ENCODE measurements around the gene SH3RF3.
A peak's percentile ranks its signal among the peaks of the same experiment; 100 is the strongest.

SH3RF3 gene

DNA sequence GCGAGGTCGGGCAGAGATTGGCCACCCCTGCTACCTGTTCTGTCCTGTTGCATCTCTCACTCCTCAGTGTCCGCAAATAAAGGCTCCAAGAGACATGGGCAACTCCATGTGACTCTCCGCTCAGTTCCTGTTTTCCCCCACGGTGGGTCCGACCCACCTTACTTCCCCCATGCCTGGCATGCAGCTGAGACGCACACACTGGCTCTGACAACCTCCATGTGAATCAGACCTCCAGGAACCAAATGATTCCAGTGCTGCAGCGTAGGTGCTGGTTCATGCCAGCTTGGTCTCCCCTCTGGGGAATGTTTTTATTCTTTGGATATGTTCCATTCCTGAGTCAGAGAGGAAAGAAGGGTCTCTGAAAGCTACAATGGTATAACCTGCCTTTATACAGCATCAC lies 221.5 kb downstream of the SH3RF3 start:
- Histone ChIP-seq H3K27me3 (no peaks in the 10 kb centered on the region), H3K27ac (peak overlapping the region; percentile 95), H3K9me3 (no peaks in the 10 kb centered on the region), H3K9ac (peak overlapping the region; percentile 78), H3K4me3 (0 out of 2 replicates have a peak overlapping the region, but pooled peaks have one; percentile 22), H3K4me1 (peaks cover 80% of the 10 kb centered on the region), H3K4me2 (peak overlapping the region; percentile 97), H4K20me1 (no peaks in the 10 kb centered on the region), H3K36me3 (peaks cover 6% of the 10 kb centered on the region; the same call in 1 of the 2 replicates)
- no peak for TF ChIP-seq Cebpa-rat (IDR thresholded peaks at IDR 0.05)

DNA sequence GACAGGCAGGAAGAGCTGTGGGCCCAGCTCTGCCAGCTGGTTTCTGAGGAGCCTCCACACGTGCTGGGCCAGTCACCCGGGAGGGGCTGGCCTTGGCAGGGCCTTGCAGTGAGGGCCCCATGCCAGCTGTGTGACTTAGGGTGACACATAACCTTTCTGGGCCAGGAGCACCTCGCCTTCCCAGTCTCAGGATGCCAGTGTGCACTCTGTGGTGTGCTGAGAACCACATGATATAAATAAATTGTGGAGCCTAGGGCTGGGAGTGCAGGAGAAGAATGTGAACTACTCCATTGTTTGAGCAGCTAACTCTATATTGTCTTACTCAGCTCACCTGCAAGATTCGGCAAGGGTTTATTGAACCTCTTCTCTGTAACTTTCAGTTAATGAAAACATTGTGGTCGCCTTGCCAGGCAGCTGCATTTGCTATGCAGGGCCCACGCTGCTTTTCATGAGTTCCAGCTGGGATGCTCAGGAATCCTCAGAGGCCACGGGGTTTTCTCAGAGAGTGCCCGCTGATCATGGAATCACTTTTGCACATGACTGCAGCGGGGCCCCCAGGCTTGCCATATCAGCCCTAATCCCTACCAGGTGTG lies 222.3 kb downstream of the SH3RF3 start:
- Histone ChIP-seq H3K9me3 (no peaks in the 10 kb centered on the region), H3K27ac (peak overlapping the region; percentile 95), H3K4me3 (no peak overlapping the region), H3K36me3 (peaks cover 10% of the 10 kb centered on the region; the same call in 1 of the 2 replicates), H3K4me2 (peak overlapping the region; percentile 97), H3K4me1 (peaks cover 73% of the 10 kb centered on the region), H3K9ac (peak overlapping the region; percentile 78; the same call in 1 of the 2 replicates), H3K27me3 (no peaks in the 10 kb centered on the region), H4K20me1 (no peaks in the 10 kb centered on the region)
- no peak for TF ChIP-seq Cebpa-rat (IDR thresholded peaks at IDR 0.05)

DNA sequence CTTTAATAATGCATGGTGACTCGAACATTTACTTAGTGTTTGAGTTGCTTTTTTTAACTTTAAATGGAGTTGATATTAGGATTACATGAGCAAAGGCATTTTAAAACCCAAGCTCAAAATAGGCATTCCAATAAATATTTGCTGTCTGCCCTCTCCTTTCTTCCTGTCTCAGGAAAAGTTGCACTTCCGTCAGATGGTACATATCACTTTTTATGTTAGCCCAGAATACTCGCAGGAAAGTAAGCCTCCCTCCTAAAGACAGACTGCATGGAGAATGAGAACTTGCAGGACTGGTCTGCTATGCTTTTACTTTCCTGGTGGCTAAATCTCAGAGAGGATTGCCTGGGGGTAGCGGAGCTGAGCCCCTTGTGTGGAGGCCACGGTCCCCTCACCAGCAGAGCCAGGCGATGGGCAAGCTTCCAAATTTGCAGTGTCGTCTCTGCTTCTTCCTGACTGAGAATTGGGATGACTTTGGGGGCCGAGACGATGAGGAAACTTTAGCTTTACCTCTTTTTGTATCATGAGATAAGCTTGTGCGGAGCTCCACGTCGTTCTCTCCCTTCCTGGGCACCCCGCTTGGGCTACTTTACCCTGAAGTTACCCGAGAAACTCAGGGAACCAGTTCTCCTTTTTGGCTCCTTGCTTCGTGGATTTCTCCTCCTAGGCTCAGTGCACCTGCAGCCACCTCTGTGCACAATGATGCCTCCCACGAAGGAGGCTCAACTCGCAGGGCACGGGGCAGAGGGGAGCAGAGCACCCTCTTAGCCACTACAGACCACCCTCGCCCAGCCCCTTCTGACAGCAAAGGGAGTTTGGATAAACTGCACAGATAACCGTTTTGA lies 223.3 kb downstream of the SH3RF3 start:
- no peak overlapping the region for H3K4me3 ChIP-seq
- H3K27ac ChIP-seq = peak overlapping the region; percentile 95
- peaks cover 17% of the 10 kb centered on the region for H3K36me3 ChIP-seq
- H3K4me1 ChIP-seq = peaks cover 63% of the 10 kb centered on the region
- H3K4me2 ChIP-seq = peak overlapping the region; percentile 97
- no peaks in the 10 kb centered on the region for H3K27me3 ChIP-seq
- TF ChIP-seq Cebpa-rat (IDR thresholded peaks at IDR 0.05) = no peak
- H3K9me3 ChIP-seq = peaks cover 1% of the 10 kb centered on the region
- H3K9ac ChIP-seq = peak overlapping the region; percentile 0; the same call in 1 of the 2 replicates
- H4K20me1 ChIP-seq = no peaks in the 10 kb centered on the region

DNA sequence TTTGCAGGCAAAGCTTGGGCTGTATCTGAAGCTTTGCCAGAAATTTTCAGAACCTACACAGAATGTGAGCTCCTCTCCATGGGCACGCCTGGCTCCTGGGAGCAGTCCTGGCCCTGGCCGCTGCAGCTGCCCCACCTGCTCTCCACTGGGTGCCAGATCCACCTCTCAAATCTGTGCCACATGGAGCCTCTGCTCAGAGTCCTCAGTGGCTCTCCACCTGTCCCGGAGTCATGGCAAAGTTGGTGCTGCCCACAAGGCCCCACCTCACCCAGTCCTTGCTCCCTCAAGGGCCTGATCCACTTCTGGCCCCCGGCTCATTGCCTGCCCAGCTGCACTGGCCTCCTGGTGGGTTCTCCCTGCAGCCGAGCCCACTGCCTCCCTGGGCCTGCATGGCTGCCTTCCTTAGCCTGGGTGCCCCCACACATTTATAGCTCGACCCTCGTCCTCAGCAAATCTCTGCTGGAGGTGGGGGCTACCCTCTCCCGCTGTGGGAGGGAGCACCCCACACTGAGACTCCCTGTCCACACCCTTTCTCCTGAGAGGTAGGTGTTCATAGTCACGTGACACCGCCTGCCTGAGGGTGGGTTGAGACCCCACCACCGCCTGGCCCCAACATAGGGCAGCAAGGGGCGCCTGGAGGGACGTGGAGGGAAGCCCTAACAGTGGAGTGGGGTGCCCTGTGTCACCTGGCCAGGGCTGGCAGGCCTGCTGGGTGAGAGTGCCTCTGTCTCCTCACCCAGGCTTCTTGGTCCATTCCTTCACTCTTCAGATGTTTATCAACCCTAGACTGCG lies 224.1 kb downstream of the SH3RF3 start:
- H3K36me3 ChIP-seq = peaks cover 24% of the 10 kb centered on the region
- H4K20me1 ChIP-seq = no peaks in the 10 kb centered on the region
- no peaks in the 10 kb centered on the region for H3K27me3 ChIP-seq
- H3K4me1 ChIP-seq = peaks cover 55% of the 10 kb centered on the region
- peaks cover 9% of the 10 kb centered on the region for H3K9me3 ChIP-seq
- TF ChIP-seq Cebpa-rat (IDR thresholded peaks at IDR 0.05) = no peak
- H3K4me2 ChIP-seq = peak overlapping the region; percentile 97
- H3K4me3 ChIP-seq = no peak overlapping the region
- H3K27ac ChIP-seq = peak overlapping the region; percentile 95
- peak overlapping the region; percentile 0; the same call in 1 of the 2 replicates for H3K9ac ChIP-seq

DNA sequence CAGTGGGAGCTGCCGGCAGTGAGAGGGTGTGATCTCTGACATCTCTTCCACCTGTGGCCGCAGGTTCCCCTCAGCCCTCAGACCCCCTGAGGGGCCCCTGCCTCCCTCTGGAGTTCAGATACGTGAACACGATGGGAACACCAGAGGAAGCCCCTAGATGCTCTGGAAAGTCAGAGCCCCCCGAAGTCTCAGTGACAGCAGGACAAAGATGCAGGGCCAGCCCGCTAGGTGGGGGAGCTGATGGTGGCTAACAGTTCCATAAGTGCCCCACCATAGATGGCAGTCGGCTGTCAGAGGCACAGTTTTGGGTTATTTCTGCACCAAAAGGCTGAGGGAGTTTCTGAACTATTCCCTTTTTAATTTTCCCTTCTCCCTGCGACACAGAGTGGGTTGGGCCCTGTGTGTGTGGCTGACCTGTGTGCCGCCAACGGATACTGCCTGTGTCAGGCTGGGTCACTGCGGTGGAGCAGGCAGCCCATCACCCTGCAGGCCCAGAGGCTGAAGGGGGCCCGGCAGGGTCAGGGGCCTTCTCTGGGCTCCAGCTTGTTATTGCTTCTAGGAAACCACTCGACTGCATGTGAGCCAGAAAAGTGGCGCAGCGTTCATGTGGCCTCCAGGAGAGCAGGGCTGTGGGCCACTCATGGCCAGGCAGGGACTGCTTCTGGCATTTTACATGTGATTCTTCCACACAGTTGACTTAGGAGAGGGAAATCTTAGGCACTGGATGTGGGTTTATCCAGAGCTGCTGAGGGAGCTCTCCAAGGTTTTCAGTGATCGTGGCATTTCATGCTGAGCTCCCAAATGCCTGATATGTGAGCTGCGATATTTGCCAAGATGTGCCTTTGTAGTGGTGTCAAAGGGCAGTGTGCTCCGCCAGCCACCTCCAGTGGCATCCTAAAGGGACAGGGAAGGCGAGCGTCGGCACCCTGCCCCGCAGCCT lies 225.1 kb downstream of the SH3RF3 start:
- Histone ChIP-seq H3K27ac (no peak overlapping the region; the same call in 1 of the 2 replicates), H3K9me3 (peaks cover 15% of the 10 kb centered on the region)

DNA sequence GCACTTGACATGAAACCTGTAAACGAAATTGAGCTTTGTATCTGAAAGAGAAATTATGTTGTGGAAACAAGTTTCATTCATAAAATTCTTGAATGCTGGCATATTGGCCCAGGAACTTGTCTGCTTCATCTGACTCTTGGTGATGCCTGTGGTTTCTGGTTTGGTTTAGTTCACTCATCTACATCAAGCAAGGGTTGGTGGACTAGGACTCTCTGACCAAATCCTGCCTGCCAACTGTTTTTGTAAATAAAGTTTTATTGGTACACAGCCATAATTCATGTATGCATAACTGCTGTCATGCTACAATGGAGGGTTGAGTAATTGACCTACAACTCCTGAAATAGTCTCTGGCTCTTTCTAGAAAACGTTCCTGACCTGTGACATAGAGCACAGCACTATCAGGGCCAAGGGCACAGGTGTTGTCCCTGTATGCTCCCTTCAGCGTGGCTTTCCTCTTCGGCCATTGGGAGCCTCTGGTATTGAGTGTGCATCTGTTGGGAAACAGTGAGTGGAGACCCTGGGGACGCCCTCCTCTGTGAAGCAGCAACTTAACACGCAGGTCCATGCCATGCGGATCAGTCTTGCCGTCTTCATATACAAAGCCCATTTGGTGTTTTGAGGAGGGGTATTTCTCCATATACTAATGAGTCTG lies 226.3 kb downstream of the SH3RF3 start:
- Histone ChIP-seq H3K36me3 (peaks cover 32% of the 10 kb centered on the region), H3K4me3 (no peak overlapping the region), H3K4me1 (peaks cover 32% of the 10 kb centered on the region), H3K27me3 (no peaks in the 10 kb centered on the region), H3K27ac (no peak overlapping the region), H4K20me1 (no peaks in the 10 kb centered on the region), H3K4me2 (no peak overlapping the region), H3K9ac (no peak overlapping the region), H3K9me3 (peaks cover 22% of the 10 kb centered on the region)
- no peak for TF ChIP-seq Cebpa-rat (IDR thresholded peaks at IDR 0.05)

More for the DNA sequence above, 225.1 kb downstream of the SH3RF3 start:
- no peak overlapping the region for H3K9ac ChIP-seq
- H4K20me1 ChIP-seq = no peaks in the 10 kb centered on the region
- no peak overlapping the region for H3K4me2 ChIP-seq
- no peak for TF ChIP-seq Cebpa-rat (IDR thresholded peaks at IDR 0.05)
- no peak overlapping the region for H3K4me3 ChIP-seq
- no peaks in the 10 kb centered on the region for H3K27me3 ChIP-seq
- H3K4me1 ChIP-seq = peaks cover 45% of the 10 kb centered on the region
- peaks cover 28% of the 10 kb centered on the region for H3K36me3 ChIP-seq

DNA sequence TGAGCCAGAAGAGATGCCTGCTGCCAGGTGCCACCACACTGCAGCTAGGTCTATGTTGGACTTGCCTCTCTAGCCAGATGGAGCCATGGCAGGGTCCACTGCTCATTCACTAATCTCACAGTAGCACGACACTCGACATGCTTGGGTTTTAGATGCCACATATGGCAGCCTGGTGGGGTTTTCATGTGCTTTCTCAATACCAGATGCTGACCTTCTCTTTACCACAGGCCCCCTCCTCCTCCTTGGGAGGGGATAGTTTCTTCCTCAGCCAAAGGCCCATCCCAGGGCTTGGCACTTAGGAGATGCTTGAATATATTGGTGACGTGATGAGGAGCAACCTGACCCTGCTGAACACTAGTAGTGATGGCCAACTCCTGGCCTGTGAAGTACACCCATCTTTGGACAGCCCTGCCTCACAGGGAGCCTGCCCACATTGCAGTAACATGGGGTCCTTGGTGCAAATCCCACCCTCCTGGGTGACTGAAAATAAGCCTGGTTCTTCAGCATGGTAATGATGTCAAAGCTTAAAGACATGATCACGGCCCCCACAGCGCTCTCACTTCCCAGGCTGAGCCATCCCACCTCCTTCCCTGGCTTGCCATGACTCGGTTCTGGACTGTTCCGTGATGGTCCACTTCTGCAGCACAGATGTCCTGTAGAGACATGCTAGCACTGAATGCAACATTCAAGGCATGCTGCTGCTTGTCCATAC lies 227.5 kb downstream of the SH3RF3 start:
- H3K4me3 ChIP-seq = no peak overlapping the region
- peaks cover 21% of the 10 kb centered on the region for H3K4me1 ChIP-seq
- no peak overlapping the region for H3K9ac ChIP-seq
- H3K4me2 ChIP-seq = no peak overlapping the region
- H3K9me3 ChIP-seq = peaks cover 22% of the 10 kb centered on the region
- H4K20me1 ChIP-seq = no peaks in the 10 kb centered on the region
- H3K27ac ChIP-seq = no peak overlapping the region
- peaks cover 32% of the 10 kb centered on the region for H3K36me3 ChIP-seq
- no peaks in the 10 kb centered on the region for H3K27me3 ChIP-seq
- TF ChIP-seq Cebpa-rat (IDR thresholded peaks at IDR 0.05) = no peak

DNA sequence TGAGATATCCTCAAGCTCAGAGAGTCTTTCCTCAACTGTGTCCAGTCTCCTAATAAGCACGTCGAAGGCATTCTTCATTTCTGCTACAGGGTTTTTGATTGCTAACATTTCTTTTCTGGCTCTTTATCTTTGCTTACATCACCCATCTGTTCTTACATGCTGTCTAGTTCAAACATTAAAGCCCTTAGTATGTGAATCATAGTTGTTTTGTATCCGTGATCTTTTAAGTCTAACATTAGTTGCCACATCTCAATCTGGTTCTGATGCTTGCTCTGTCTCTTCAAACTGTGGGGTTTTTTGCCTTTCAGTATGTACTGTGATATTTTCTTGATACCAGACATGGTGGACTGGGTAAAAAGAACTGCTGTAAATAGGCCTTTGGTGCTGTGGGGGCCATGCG lies 235.2 kb downstream of the SH3RF3 start:
- Histone ChIP-seq H3K36me3 (0 out of 2 replicates have a peak, but pooled peaks cover 4% of the 10 kb centered on the region), H3K4me1 (peaks cover 11% of the 10 kb centered on the region; the same call in 1 of the 2 replicates), H3K4me2 (no peak overlapping the region), H3K27me3 (no peaks in the 10 kb centered on the region), H3K4me3 (no peak overlapping the region), H3K9me3 (0 out of 2 replicates have a peak, but pooled peaks cover 7% of the 10 kb centered on the region), H3K27ac (no peak overlapping the region), H4K20me1 (no peaks in the 10 kb centered on the region), H3K9ac (no peak overlapping the region)
- TF ChIP-seq Cebpa-rat (IDR thresholded peaks at IDR 0.05) = no peak

All from BLaER1 (cell line).